GM23338 (cell line): ENCODE data around the gene IER2. TPM values are rescaled to one million over a fixed set of nuclear protein-coding genes. Genes with fewer than 3 reads are reported as not detected.
"Not testable (repeated sequence)": the region's sequence is repeated elsewhere in the genome, so short reads cannot be mapped to it uniquely, and the experiment has no call there.

Source experiments
- ATAC-seq: fragments of 200-7000 bp; cut with Tn5 transposase; 3 replicates; pipeline ENCODE4 v1.9.1; 2020
- DNase-seq: peaks from one replicate; pipeline ENCODE4 v3.0.0-alpha.2; 2015; ENCODE audit warnings: low spot score
- H2AFZ ChIP-seq: fragments of 200-600 bp; sonication (generic); 2 replicates; pipeline ENCODE4 v1.8.0; 2016; ENCODE audit warnings: antibody characterized with exemption, mild to moderate bottlenecking, moderate library complexity
- H3F3A ChIP-seq: fragments of 200-600 bp; sonication (generic); replicated peaks from 2 replicates; pipeline ENCODE4 v1.8.0; 2017; ENCODE audit warnings: antibody characterized with exemption, mixed run types, low read depth
- H3K27ac ChIP-seq: fragments of 200-600 bp; sonication (generic); 2 replicates; pipeline ENCODE4 v1.6.1; 2016; ENCODE audit warnings: low read depth
- H3K27me3 ChIP-seq: fragments of 200-600 bp; sonication (generic); 2 replicates; pipeline ENCODE4 v1.8.0; 2016; ENCODE audit warnings: mild to moderate bottlenecking, mixed run types, moderate library complexity; ENCODE audit not compliant: insufficient read depth
- H3K36me3 ChIP-seq: fragments of 200-600 bp; sonication (generic); 2 replicates; pipeline ENCODE4 v1.8.0; 2016; ENCODE audit warnings: mild to moderate bottlenecking; ENCODE audit not compliant: insufficient read depth
- H3K4me1 ChIP-seq: fragments of 200-600 bp; sonication (generic); 2 replicates; pipeline ENCODE4 v1.8.0; 2016; ENCODE audit warnings: mild to moderate bottlenecking, moderate library complexity; ENCODE audit not compliant: insufficient read depth
- H3K4me2 ChIP-seq: fragments of 200-600 bp; sonication (generic); 2 replicates; pipeline ENCODE4 v1.7.1; 2017; ENCODE audit warnings: mixed run types
- H3K4me3 ChIP-seq: fragments of 200-600 bp; sonication (generic); 2 replicates; pipeline ENCODE4 v1.6.1; 2016; ENCODE audit warnings: mixed run types
- H3K79me2 ChIP-seq: fragments of 200-600 bp; sonication (generic); replicated peaks from 2 replicates; pipeline ENCODE4 v1.8.0; 2017; ENCODE audit warnings: mild to moderate bottlenecking; ENCODE audit not compliant: insufficient read depth
- H3K9me2 ChIP-seq: fragments of 200-600 bp; sonication (generic); 2 replicates; pipeline ENCODE4 v1.8.0; 2017; ENCODE audit not compliant: insufficient read depth
- H4K20me1 ChIP-seq: fragments of 200-600 bp; sonication (generic); replicated peaks from 2 replicates; pipeline ENCODE4 v1.8.0; 2017; ENCODE audit warnings: mild to moderate bottlenecking; ENCODE audit not compliant: insufficient read depth
- H3K27ac Mint-ChIP-seq: 2 replicates; pipeline ENCODE4 v1.8.0; 2020; ENCODE audit warnings: inconsistent platforms, mild to moderate bottlenecking, moderate library complexity, mixed read lengths
- H3K27me3 Mint-ChIP-seq: 3 replicates; pipeline ENCODE4 v1.8.0; 2022; ENCODE audit warnings: low read depth, mild to moderate bottlenecking, moderate library complexity, mixed read lengths, inconsistent platforms; ENCODE audit not compliant: insufficient read depth, poor library complexity
- H3K36me3 Mint-ChIP-seq: 3 replicates; pipeline ENCODE4 v1.8.0; 2021; ENCODE audit warnings: low read depth, mild to moderate bottlenecking, inconsistent platforms, moderate library complexity, mixed read lengths
- H3K4me1 Mint-ChIP-seq: 3 replicates; pipeline ENCODE4 v1.8.0; 2020; ENCODE audit warnings: mild to moderate bottlenecking, inconsistent platforms, mixed read lengths
- H3K4me3 Mint-ChIP-seq: 3 replicates; pipeline ENCODE4 v1.8.0; 2021; ENCODE audit warnings: moderate library complexity, mild to moderate bottlenecking, inconsistent platforms, mixed read lengths
- H3K9me3 Mint-ChIP-seq: 3 replicates; pipeline ENCODE4 v1.8.0; 2020; ENCODE audit warnings: moderate library complexity, mild to moderate bottlenecking, inconsistent platforms, mixed read lengths
- EZH2phosphoT487 ChIP-seq: fragments of 200-600 bp; sonication (generic); IDR thresholded peaks from one replicate; pipeline ENCODE4 v1.8.1; 2018; ENCODE audit warnings: antibody characterized with exemption; ENCODE audit not compliant: unreplicated experiment
- NANOG ChIP-seq: IDR thresholded peaks from 2 replicates; pipeline ENCODE4 v1.6.1; 2016; ENCODE audit warnings: antibody characterized with exemption, borderline replicate concordance
- polyA plus RNA-seq: library from polyadenylated mRNA; unstranded; fragments of >200 nt; fragmentation: Nextera tagmentation; extraction: Ambion mirVana; gene quantifications from 2 replicates; pipeline ENCODE4 v1.2.1, GENCODE V29; 2016
- total RNA-seq: library from RNA; depleted of rRNA; stranded (reverse); fragments of >200 nt; shearing (Covaris generic); gene quantifications from 2 replicates; pipeline ENCODE4 v1.2.3, GENCODE V29; 2014
- TF ChIP-seq, protein P1 (sequence below): fragments of 250-450 bp; sonication (Bioruptor Pico); IDR thresholded peaks from 2 replicates; pipeline ENCODE4 v1.5.0; 2020; ENCODE audit warnings: mild to moderate bottlenecking, moderate library complexity
- TF ChIP-seq, protein P2 (sequence below): IDR thresholded peaks from 2 replicates; pipeline ENCODE4 v1.6.1; 2016; ENCODE audit warnings: antibody characterized with exemption

IER2 gene
- total and polyA plus RNA-seq, 2 experiments from 2014 or later: 124 to 191 TPM

DNA sequence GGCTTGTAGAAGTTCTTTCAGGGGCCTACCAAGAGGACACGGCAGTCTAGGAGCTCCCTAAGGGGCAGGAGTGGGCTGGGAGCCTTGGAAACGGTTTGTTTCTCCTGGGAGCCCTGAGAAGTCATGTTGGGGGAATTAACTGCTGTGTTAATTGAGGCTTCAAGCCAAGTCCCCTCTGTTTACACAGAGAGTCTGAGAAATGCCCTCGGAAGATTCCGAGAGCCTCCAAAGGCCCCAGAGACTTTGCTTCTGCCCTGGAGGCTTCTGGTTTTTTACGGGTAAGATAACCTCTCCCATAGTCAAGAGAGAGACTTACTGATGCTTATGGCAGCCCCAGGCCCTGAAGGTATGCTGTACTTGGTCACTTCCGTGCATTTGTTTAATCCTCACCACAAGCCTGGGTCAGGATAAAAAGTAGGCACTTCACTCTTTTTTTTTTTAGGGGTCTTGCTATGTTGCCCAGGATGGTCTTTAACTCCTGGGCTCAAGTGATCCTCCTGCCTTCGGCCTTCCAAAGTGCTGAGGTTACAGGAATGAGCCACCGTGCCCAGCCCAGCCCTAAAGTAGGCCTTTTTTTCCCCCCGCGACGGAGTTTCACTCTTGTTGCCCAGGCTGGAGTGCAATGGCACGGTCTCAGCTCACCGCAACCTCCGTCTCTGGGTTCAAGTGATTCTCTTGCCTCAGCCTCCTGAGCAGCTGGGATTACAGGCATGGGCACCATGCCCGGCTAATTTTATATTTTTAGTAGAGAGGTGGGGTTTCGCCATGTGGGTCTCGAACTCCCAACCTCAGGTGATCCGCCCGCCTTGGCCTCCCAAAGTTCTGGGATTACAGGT is 15.2 kb downstream of the IER2 start:
- Mint-ChIP-seq H3K4me3 (peak overlapping the region; percentile 75), H3K27me3 (peaks cover 14% of the 10 kb centered on the region), H3K9me3 (peaks cover 3% of the 10 kb centered on the region; the same call in 1 of the 3 replicates), H3K27ac (peak overlapping the region; percentile 99), H3K4me1 (peaks cover 44% of the 10 kb centered on the region), H3K36me3 (peaks cover 12% of the 10 kb centered on the region; the same call in 2 of the 3 replicates)
- TF ChIP-seq EZH2phosphoT487 (no peak), NANOG (no peak)
- TF ChIP-seq, protein P1, sequence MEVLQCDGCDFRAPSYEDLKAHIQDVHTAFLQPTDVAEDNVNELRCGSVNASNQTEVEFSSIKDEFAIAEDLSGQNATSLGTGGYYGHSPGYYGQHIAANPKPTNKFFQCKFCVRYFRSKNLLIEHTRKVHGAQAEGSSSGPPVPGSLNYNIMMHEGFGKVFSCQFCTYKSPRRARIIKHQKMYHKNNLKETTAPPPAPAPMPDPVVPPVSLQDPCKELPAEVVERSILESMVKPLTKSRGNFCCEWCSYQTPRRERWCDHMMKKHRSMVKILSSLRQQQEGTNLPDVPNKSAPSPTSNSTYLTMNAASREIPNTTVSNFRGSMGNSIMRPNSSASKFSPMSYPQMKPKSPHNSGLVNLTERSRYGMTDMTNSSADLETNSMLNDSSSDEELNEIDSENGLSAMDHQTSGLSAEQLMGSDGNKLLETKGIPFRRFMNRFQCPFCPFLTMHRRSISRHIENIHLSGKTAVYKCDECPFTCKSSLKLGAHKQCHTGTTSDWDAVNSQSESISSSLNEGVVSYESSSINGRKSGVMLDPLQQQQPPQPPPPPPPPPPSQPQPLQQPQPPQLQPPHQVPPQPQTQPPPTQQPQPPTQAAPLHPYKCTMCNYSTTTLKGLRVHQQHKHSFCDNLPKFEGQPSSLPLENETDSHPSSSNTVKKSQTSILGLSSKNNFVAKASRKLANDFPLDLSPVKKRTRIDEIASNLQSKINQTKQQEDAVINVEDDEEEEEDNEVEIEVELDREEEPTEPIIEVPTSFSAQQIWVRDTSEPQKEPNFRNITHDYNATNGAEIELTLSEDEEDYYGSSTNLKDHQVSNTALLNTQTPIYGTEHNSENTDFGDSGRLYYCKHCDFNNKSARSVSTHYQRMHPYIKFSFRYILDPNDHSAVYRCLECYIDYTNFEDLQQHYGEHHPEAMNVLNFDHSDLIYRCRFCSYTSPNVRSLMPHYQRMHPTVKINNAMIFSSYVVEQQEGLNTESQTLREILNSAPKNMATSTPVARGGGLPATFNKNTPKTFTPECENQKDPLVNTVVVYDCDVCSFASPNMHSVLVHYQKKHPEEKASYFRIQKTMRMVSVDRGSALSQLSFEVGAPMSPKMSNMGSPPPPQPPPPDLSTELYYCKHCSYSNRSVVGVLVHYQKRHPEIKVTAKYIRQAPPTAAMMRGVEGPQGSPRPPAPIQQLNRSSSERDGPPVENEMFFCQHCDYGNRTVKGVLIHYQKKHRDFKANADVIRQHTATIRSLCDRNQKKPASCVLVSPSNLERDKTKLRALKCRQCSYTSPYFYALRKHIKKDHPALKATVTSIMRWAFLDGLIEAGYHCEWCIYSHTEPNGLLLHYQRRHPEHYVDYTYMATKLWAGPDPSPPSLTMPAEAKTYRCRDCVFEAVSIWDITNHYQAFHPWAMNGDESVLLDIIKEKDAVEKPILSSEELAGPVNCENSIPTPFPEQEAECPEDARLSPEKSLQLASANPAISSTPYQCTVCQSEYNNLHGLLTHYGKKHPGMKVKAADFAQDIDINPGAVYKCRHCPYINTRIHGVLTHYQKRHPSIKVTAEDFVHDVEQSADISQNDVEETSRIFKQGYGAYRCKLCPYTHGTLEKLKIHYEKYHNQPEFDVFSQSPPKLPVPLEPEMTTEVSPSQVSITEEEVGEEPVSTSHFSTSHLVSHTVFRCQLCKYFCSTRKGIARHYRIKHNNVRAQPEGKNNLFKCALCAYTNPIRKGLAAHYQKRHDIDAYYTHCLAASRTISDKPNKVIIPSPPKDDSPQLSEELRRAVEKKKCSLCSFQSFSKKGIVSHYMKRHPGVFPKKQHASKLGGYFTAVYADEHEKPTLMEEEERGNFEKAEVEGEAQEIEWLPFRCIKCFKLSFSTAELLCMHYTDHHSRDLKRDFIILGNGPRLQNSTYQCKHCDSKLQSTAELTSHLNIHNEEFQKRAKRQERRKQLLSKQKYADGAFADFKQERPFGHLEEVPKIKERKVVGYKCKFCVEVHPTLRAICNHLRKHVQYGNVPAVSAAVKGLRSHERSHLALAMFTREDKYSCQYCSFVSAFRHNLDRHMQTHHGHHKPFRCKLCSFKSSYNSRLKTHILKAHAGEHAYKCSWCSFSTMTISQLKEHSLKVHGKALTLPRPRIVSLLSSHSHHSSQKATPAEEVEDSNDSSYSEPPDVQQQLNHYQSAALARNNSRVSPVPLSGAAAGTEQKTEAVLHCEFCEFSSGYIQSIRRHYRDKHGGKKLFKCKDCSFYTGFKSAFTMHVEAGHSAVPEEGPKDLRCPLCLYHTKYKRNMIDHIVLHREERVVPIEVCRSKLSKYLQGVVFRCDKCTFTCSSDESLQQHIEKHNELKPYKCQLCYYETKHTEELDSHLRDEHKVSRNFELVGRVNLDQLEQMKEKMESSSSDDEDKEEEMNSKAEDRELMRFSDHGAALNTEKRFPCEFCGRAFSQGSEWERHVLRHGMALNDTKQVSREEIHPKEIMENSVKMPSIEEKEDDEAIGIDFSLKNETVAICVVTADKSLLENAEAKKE (CRISPR knock-in tag): no peak
- TF ChIP-seq, protein P2, sequence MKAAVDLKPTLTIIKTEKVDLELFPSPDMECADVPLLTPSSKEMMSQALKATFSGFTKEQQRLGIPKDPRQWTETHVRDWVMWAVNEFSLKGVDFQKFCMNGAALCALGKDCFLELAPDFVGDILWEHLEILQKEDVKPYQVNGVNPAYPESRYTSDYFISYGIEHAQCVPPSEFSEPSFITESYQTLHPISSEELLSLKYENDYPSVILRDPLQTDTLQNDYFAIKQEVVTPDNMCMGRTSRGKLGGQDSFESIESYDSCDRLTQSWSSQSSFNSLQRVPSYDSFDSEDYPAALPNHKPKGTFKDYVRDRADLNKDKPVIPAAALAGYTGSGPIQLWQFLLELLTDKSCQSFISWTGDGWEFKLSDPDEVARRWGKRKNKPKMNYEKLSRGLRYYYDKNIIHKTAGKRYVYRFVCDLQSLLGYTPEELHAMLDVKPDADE: no peak
- Histone ChIP-seq H3K79me2 (peaks cover 20% of the 10 kb centered on the region), H2AFZ (no peak overlapping the region), H3K27me3 (no peaks in the 10 kb centered on the region), H3K36me3 (no peaks in the 10 kb centered on the region), H3K9me2 (no peaks in the 10 kb centered on the region), H4K20me1 (no peaks in the 10 kb centered on the region; the same call in 1 of the 2 replicates), H3K4me1 (peaks cover 68% of the 10 kb centered on the region), H3K4me2 (peak overlapping the region; percentile 77), H3K4me3 (peak overlapping the region; percentile 48), H3K27ac (peak overlapping the region; percentile 100), H3F3A (peaks cover 36% of the 10 kb centered on the region)
- DNase-seq (peak; percentile 47), ATAC-seq (no peak)

DNA sequence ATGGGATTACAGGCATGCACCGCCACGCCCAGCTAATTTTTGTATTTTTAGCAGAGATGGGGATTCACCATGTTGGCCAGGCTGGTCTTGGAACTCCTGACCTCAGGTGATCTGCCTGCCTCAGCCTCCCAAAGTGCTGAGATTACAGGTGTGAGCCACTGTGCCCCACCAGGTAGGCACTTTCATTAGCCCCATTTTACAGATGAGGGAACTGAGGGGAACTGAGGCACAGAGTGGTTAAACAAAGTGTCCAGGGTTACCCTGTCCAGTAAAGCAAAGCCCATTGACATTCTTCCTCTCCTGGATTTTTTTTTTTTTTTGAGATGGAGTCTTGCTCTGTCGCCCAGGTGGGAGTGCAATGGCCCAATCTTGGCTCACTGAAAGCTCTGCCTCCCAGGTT is 15.9 kb downstream of the IER2 start:
- Histone ChIP-seq H3K4me2 (peak overlapping the region; percentile 77; the same call in 1 of the 2 replicates), H3F3A (peaks cover 36% of the 10 kb centered on the region), H3K27ac (peak overlapping the region; percentile 100), H3K4me1 (peaks cover 65% of the 10 kb centered on the region), H3K79me2 (peaks cover 19% of the 10 kb centered on the region)
- not testable (repeated sequence) for H3K4me3 Mint-ChIP-seq, DNase-seq, H3K9me2 ChIP-seq, H2AFZ ChIP-seq, H3K9me3 Mint-ChIP-seq, H4K20me1 ChIP-seq, ATAC-seq, H3K27me3 ChIP-seq, H3K4me3 ChIP-seq, H3K36me3 ChIP-seq
- Mint-ChIP-seq H3K4me1 (peaks cover 43% of the 10 kb centered on the region), H3K27ac (peak overlapping the region; percentile 65; the same call in 1 of the 2 replicates), H3K36me3 (peaks cover 15% of the 10 kb centered on the region), H3K27me3 (peaks cover 14% of the 10 kb centered on the region)
